GM12873 (cell line): ENCODE measurements around the gene STAC2.

Experiments used
- TF ChIP-seq, protein P1 (sequence below): IDR thresholded peaks from 2 replicates; pipeline ENCODE4 v1.5.1; 2012; ENCODE audit warnings: low read depth, mild to moderate bottlenecking, moderate library complexity, low read length, control low read depth; ENCODE audit not compliant: insufficient read depth; ENCODE audit errors: missing control alignments

Gene STAC2

DNA sequence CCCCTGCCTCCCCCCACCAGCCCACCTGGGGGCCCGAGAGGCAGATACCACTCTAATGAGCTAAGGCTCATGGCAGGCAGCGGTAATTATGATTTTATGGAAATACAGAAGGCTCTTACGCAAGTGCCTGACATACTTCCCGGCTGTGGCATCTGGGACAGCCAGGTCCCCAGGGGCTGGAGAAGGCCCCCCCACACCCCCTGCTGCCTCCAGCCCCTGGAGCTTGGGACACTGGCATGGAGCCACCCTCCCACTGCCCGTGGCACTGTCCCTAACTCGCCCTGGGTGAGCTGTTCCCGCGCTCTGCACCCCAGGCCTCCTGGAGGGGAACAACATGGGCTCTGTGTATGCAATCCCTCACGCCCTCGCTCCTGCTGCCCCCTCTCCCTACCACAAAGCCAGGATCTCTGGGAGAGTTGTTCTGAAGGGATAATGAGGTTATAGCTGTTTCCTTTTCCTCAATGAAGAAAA lies 5.4 kb upstream of the STAC2 start:
- TF ChIP-seq, protein P1, sequence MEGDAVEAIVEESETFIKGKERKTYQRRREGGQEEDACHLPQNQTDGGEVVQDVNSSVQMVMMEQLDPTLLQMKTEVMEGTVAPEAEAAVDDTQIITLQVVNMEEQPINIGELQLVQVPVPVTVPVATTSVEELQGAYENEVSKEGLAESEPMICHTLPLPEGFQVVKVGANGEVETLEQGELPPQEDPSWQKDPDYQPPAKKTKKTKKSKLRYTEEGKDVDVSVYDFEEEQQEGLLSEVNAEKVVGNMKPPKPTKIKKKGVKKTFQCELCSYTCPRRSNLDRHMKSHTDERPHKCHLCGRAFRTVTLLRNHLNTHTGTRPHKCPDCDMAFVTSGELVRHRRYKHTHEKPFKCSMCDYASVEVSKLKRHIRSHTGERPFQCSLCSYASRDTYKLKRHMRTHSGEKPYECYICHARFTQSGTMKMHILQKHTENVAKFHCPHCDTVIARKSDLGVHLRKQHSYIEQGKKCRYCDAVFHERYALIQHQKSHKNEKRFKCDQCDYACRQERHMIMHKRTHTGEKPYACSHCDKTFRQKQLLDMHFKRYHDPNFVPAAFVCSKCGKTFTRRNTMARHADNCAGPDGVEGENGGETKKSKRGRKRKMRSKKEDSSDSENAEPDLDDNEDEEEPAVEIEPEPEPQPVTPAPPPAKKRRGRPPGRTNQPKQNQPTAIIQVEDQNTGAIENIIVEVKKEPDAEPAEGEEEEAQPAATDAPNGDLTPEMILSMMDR, result no peak

DNA sequence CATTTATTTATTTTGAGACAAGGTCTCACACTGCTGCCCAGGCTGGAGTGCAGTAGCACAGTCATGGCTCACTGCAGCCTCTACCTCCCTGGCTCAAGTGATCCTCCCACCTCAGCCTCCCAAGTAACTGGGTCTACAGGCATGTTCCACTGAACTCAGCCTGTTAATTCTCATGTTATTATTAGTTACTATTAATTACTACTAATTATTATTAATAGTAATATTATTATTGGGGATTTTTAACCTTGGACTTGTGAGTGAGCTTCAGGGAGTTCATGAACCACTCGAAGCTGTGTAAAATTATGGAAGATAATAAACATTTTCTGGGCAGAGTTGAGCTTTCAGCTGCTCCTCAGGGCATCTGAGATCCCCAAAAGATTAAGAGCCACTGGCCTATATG lies 4.6 kb upstream of the STAC2 start:
- TF ChIP-seq, protein P1, result no peak

DNA sequence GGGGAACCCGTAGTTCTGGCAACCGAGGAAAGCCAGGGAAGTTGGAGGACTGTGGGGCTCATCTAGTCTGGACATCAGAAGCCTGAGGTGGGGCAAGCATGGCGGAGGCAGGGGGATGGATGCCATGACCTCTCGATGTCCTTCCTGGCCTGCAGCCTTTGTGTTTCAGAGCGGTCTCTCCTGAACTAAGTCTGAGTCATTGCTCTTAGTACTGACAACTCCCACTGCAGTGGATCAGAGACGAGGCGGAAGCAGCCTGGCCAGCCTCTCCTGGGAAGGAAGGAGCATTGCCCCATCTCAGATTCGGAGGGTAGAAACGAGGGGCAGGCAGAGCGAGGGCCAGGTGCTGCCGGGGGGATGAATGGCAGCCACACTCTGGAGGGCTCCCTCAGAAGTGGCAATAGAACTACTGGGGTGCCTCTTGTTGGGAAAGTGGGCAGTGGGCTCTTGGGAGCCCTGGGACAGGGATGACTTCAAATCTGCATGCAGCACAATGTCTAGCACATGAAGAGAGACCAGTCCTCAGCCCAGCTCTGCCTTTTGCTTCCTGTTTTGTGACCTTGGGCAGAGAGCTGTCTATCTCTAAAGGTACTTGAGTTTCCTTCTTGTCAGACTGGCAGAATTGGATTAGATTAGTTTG lies 3.6 kb upstream of the STAC2 start:
- TF ChIP-seq, protein P1, result no peak

DNA sequence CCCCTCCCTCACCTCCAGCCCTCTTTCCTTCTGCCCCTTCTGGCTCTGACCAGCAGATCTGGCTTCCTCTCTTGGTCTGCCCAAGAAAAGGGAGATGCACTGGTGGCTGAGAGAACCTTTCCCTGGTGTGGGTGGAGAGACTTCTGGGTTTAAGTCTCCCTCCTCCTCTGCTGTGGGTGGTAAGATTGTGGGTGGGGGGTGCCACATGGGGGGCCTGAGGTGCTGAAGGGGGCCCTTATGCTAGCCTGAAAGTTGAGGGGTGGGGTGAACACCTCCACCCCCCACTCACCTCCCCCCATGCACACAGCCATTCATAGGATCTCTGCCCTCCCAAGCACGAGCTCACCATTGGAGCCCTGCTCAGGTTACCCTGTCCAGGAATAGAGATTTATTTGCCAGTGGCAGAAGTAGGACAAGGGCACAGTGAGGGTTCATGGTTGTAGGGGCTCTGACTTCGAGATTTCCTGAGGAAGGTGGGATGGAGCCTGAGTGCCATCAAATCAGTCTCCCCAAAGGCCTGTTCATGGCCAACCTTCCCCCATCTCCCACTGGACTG lies 1.7 kb upstream of the STAC2 start:
- TF ChIP-seq, protein P1, result no peak

DNA sequence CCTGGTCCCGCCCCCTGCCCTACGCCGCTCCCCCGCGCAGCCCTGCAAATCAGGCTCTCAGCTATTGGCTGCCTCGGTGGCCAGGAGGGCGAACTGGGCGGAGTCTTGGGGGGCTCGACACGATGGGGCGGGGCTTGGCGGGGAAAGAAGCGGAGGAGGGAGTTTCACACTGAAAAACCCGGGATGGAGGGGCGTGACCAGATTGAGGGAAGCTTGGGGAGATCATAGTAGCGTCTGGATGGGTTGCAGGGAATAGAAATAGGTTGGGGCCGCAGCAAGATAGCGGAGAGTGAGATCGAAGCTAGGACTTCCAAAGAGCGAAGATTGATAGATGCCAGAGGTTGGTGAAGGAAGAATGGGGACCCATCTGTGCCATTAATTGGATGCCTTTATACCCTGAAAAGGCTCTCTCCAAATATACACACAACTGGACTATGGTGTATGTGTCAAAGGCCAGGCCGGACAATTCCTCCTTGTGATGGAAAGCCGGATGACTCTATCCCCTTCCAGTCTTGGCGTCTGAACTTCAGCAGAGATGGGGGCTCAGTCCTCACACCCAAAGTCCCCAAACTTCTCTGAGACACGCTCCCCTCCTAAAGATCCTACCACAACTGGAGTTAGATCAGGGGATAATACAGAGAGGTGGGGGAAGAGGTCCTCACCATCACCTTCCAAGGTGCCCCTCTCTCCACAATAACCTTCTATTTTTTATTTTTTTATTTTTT lies 376 bp upstream of the STAC2 start:
- TF ChIP-seq, protein P1, result no peak

DNA sequence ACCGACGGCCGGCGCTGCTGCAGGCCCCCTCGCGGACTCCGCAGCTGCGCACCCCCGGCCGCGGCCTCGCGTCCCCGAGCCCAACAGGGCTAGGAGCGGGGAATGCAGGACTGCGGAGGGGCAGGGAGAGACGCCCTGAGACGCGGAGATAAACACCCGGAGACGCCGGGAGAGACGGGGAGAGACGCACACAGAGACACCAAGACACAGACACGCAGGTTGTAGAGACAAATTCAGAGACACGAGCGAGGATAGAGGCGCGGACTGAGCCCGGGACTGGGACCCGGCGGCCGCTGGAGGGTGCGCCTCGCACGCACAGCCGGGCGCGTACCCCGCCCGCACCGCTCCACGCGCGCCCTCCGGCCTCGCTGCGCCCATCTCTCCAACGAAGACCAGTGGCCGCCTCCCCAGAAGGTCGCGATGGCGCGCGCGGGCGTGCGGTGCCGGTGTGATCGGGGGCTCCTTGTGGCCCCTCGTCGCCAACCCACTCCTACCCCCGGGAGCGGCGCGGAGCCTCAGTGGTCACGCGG lies 902 bp downstream of the STAC2 start:
- TF ChIP-seq, protein P1, result no peak
